ENCODE measurements around the gene PDE8A. TPM values are rescaled to one million over a fixed set of nuclear protein-coding genes. Genes with fewer than 3 reads are reported as not detected.

Gene PDE8A
- total RNA-seq, 1 donor from 2014 or later: 32.3 TPM

DNA sequence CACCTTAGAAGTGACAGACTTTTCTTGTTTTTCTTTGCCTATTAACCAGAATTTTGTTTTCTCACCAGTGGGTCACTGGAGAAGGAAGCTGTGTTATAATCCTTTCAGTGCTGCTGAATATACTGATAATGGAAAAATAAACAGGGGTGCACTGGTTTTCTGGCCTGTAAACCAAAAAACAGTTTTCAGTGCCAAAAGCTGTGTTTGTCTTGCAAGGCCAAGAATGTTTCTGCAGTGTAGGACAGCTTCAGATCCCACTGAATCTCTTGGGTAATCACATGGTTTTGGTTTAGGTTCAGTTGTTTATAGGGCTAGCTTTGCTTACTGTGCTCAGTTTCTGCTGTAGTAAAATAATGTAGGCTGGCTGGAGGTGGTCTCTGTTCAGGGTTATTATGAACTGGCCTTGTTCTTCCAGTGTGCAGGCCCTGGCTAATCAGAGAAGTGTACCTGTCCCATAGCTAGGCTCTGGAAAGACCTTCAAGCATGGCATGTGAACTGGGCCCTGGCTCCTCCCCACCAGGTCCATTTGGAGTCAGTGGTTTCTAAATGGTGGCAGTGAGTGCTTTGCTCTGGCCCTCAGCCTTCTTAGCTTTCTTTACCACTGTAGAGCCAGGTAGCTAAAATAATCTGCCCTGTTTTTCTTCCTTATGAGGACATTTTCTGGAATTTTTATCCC, 18.7 kb downstream of the PDE8A start:
- intact Hi-C loops (cut with micrococcal nuclease): no loop called here
- ChIA-PET POLR2A (interaction anchor here (0.9 kb wide), 1 partner anchor 20 kb away, joined by 4 read pairs; no protein-coding TSS in a partner anchor), CTCF (no interaction called here)
- no peak overlapping the region for H3K27ac Mint-ChIP-seq
- TF ChIP-seq, protein P1, sequence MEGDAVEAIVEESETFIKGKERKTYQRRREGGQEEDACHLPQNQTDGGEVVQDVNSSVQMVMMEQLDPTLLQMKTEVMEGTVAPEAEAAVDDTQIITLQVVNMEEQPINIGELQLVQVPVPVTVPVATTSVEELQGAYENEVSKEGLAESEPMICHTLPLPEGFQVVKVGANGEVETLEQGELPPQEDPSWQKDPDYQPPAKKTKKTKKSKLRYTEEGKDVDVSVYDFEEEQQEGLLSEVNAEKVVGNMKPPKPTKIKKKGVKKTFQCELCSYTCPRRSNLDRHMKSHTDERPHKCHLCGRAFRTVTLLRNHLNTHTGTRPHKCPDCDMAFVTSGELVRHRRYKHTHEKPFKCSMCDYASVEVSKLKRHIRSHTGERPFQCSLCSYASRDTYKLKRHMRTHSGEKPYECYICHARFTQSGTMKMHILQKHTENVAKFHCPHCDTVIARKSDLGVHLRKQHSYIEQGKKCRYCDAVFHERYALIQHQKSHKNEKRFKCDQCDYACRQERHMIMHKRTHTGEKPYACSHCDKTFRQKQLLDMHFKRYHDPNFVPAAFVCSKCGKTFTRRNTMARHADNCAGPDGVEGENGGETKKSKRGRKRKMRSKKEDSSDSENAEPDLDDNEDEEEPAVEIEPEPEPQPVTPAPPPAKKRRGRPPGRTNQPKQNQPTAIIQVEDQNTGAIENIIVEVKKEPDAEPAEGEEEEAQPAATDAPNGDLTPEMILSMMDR (IDR thresholded peaks at IDR 0.05): no peak
- H3K27me3 Mint-ChIP-seq: no peaks in the 10 kb centered on the region
- no peaks in the 10 kb centered on the region for H3K36me3 Mint-ChIP-seq (ENCODE audit: low read depth)
- no peak overlapping the region for H3K4me3 Mint-ChIP-seq
- ATAC-seq (ENCODE audit: low read depth) (no peak), DNase-seq (no peak)
- no peaks in the 10 kb centered on the region for H3K9me3 Mint-ChIP-seq
- H3K4me1 Mint-ChIP-seq: peaks cover 44% of the 10 kb centered on the region

DNA sequence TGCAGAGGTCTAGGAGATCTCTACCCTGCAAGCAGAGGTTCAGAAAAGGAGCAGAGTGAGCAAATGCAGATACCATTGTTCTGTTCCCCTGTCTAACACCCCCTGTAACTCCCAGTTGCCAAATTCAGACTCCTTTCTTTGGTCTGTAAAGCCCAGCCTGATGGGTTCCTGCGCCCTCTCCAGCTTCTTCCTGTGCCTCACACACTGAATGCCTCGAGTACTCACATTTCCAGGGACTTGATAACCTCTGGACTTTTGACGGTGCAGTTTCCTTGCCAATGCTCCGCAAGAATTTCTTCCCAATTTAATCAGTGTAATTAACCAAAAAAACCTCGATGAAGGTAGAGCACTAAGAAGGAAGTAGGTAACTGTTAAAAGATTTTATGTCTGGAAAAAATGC, 19.3 kb downstream of the PDE8A start:
- H3K27ac Mint-ChIP-seq: no peak overlapping the region
- POLR2A ChIA-PET: interaction anchor here (0.9 kb wide), 1 partner anchor 20 kb away, joined by 4 read pairs; no protein-coding TSS in a partner anchor
- H3K4me1 Mint-ChIP-seq: peaks cover 44% of the 10 kb centered on the region
- CTCF ChIA-PET: no interaction called here
- no peaks in the 10 kb centered on the region for H3K36me3 Mint-ChIP-seq (ENCODE audit: low read depth)
- H3K9me3 Mint-ChIP-seq: no peaks in the 10 kb centered on the region
- H3K4me3 Mint-ChIP-seq: no peak overlapping the region
- ATAC-seq (ENCODE audit: low read depth) (no peak), DNase-seq (no peak)
- TF ChIP-seq, protein P1 (IDR thresholded peaks at IDR 0.05): no peak
- intact Hi-C loops (cut with micrococcal nuclease): no loop called here
- no peaks in the 10 kb centered on the region for H3K27me3 Mint-ChIP-seq

DNA sequence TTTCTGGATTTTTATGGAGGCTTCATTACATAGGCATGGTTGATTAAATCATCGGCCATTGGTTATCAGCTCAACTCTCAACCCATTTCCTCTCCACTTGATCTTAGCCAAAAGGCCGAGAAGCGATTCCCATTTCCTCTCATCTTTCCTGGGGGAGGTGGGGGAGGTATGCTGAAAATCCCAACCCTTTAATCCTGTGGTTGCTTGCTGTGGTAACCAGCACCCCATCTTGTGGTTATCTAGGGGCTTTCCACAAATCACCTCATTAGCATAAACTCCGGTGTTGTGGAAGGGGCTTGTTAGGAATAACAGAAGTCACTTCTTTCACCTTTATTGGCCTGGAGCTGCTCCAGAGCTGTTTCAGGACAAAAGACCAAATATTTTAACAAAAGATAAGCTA, 20.9 kb downstream of the PDE8A start:
- no peaks in the 10 kb centered on the region for H3K36me3 Mint-ChIP-seq (ENCODE audit: low read depth)
- intact Hi-C loops (cut with micrococcal nuclease): no loop called here
- DNase-seq (no peak), ATAC-seq (ENCODE audit: low read depth) (no peak)
- H3K4me3 Mint-ChIP-seq: no peak overlapping the region
- TF ChIP-seq, protein P1 (IDR thresholded peaks at IDR 0.05): no peak
- POLR2A ChIA-PET: no interaction called here
- no peaks in the 10 kb centered on the region for H3K9me3 Mint-ChIP-seq
- H3K4me1 Mint-ChIP-seq: peaks cover 44% of the 10 kb centered on the region
- no peaks in the 10 kb centered on the region for H3K27me3 Mint-ChIP-seq
- CTCF ChIA-PET: interaction anchor here (0.8 kb wide), 1 partner anchor 42 kb away, joined by 3 read pairs; no protein-coding TSS in a partner anchor
- H3K27ac Mint-ChIP-seq: no peak overlapping the region

DNA sequence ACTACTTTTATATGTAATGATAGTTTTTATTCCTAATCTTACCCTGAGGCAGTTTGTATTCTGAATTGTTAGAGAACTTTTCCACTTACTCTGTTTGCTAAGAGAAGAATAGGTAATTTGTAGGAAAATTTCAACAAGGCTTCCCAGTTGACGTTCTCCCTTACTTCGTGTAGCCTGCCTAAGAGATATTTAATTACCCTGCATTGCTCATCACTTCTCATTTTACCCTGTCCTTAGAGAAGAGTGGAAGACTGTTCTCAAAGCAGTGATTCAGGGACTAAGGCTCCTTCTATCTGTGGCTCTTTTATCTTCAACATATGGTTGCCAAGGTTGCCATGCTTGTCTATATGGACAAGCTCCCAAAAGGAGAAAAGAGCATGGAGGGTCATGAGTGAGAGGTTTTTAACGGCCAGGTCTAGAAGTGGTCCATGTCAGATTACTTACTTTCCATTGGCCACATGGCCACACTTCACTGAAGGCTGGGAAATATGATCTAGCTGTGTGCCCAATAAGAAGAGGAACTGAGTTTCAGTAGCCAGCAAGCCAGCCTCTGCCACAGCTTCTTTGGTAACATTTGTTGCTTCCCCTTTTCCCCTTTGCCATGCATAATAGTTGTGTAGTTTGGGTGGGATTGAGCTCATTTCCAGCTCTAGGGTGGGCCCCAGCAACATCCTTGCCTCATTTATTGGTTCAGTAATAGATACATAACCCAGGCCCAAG, 22.1 kb downstream of the PDE8A start:
- POLR2A ChIA-PET: interaction anchor here (2.5 kb wide), 1 partner anchor 23 kb away, joined by 15 read pairs; the partner anchor contains the start of gene PDE8A

More for the DNA sequence above, 22.1 kb downstream of the PDE8A start:
- H3K27ac Mint-ChIP-seq: peak overlapping the region; percentile 36
- intact Hi-C loops (cut with micrococcal nuclease): loop anchor here (1.0 kb wide), 1 partner anchor 12 kb away; no protein-coding TSS in a partner anchor
- CTCF ChIA-PET: interaction anchor here (0.9 to 1.4 kb wide), 2 partner anchors 10 to 12 kb away, joined by 3 to 4 read pairs; no protein-coding TSS in a partner anchor
- no peaks in the 10 kb centered on the region for H3K9me3 Mint-ChIP-seq
- DNase-seq (no peak), ATAC-seq (ENCODE audit: low read depth) (peak; percentile 69)
- peak overlapping the region; percentile 6 for H3K4me3 Mint-ChIP-seq
- peaks cover 54% of the 10 kb centered on the region for H3K4me1 Mint-ChIP-seq
- TF ChIP-seq, protein P1 (IDR thresholded peaks at IDR 0.05): no peak
- H3K36me3 Mint-ChIP-seq (ENCODE audit: low read depth): no peaks in the 10 kb centered on the region
- no peaks in the 10 kb centered on the region for H3K27me3 Mint-ChIP-seq

Data from activated B cell treated with CpG ODN at 0.5 μM for 24 hours (primary cell).